SK-N-MC (cell line): ENCODE data around the gene CLTB.

Experiments
- EZH2 ChIP-seq: fragments of 200-600 bp; sonication (generic); IDR thresholded peaks from one replicate; pipeline ENCODE4 v1.6.1; 2017; ENCODE audit warnings: antibody characterized with exemption
- POLR2AphosphoS5 ChIP-seq: IDR thresholded peaks from 2 replicates; pipeline ENCODE4 v1.6.1; 2012; ENCODE audit warnings: mild to moderate bottlenecking, low read depth, low read length, borderline replicate concordance

DNA sequence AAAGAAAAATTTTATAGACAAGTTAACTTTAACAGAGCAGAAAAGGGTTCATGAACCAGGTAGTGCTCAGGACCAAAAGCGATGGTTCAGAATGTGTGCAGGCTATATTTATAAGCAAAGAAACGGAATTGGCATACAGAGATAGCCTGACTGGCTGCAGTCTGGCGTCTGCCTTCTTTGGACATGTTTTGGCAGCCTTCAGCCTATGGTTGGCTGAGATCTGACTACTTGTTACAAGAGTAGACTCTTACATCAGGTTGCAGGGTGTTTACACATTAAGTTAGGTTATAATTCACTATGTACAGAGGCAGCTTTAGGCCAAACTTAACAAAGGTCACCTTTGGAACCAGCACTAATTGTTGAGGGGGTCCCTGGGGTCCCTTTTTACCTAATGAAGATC is 34.9 kb downstream of the CLTB start:
- TF ChIP-seq EZH2 = no peak
- no peak for TF ChIP-seq POLR2AphosphoS5
